ENCODE results near the gene SUMO2.

GRCh38 chr17:75144816-75145512 is 37.8 kb downstream of the SUMO2 start:
- TF ChIP-seq CTCF (IDR thresholded peaks at IDR 0.05; ENCODE audit: insufficient read depth, low read depth, low read length), result no peak
- TF ChIP-seq EZH2 (IDR thresholded peaks at IDR 0.05; ENCODE audit: insufficient read depth, low read length), result no peak
